HCT116 (cell line): ENCODE measurements around the gene CAMTA2. TPM values are rescaled to one million over a fixed set of nuclear protein-coding genes. Genes with fewer than 3 reads are reported as not detected.

ENCODE experiments used
- ATAC-seq: fragments of 200-7000 bp; cut with Tn5 transposase; 2 replicates; pipeline ENCODE4 v1.9.1; 2020; ENCODE audit warnings: mild to moderate bottlenecking, moderate library complexity
- Bru-seq: library from RNA; stranded (reverse); fragments of 400-500 nt; gene quantifications from one replicate; lab custom pipeline; 2021; lab: Mats Ljungman, UMichigan
- BruChase-seq, 2 experiments: library from RNA; stranded (reverse); fragments of 400-500 nt; gene quantifications; one replicate each; lab custom pipeline; 2021; lab: Mats Ljungman, UMichigan
- BruUV-seq: library from RNA; stranded (reverse); fragments of 400-500 nt; replicated peaks from 2 replicates; lab custom pipeline; 2021; lab: Mats Ljungman, UMichigan
- CTCF ChIA-PET: fragments of 300-600 bp; sonication (Branson Sonifier 250); formaldehyde crosslinking; loops from one replicate; lab custom pipeline; 2021; ENCODE audit warnings: antibody characterized with exemption; lab: Charles Lee
- POLR2A ChIA-PET: fragments of 300-600, 350-600 bp; sonication (Branson Sonifier 250); formaldehyde crosslinking; loops from one replicate; lab custom pipeline; 2021; ENCODE audit warnings: antibody characterized with exemption; lab: Charles Lee
- RAD21 ChIA-PET, 2 experiments: fragments of 300-600 bp; sonication (Branson Sonifier 250); formaldehyde crosslinking; loops; one replicate each; lab custom pipeline; 2023; ENCODE audit warnings: low total read pairs in 2 of 2; ENCODE audit not compliant: uncharacterized antibody in 2 of 2, unreplicated experiment in 2 of 2, low non-redundant PET in 1 of 2; lab: Charles Lee
- DNase-seq: peaks from one replicate; pipeline ENCODE4 v3.0.0-alpha.2; 2010; ENCODE audit warnings: low read depth, low spot score
- H2AFZ ChIP-seq: fragments of 200-600 bp; shearing (Covaris generic), sonication (generic); 2 replicates; pipeline ENCODE4 v1.6.1; 2017; ENCODE audit warnings: low read depth, mixed run types, mixed read lengths, antibody characterized with exemption, low read length; ENCODE audit not compliant: poor library complexity, severe bottlenecking
- H3K27ac ChIP-seq: 2 replicates; pipeline ENCODE4 v1.5.1; 2012; ENCODE audit warnings: low read depth, low read length
- H3K27me3 ChIP-seq: fragments of 200-600 bp; sonication (generic); 2 replicates; pipeline ENCODE4 v1.6.1; 2016; ENCODE audit warnings: mixed run types, low read length, mixed read lengths; ENCODE audit not compliant: insufficient read depth
- H3K36me3 ChIP-seq, 2 experiments: fragments of 200-500 bp in 1 of 2; fragments of 200-600 bp in 1 of 2; sonication (Bioruptor generic) in 1 of 2; sonication (generic) in 1 of 2; 2 replicates each; pipeline versions ENCODE4 v1.5.1 to v1.6.1; 2014 to 2016; ENCODE audit warnings: low read length in 2 of 2, inconsistent platforms in 1 of 2, mixed read lengths in 1 of 2, mixed run types in 1 of 2; ENCODE audit not compliant: insufficient read depth in 2 of 2, control insufficient read depth in 1 of 2
- H3K4me1 ChIP-seq, 2 experiments: fragments of 200-600 bp in 1 of 2; sonication (generic) in 1 of 2; 2 replicates each; pipeline versions ENCODE4 v1.5.1 to v1.6.1; 2012 to 2017; ENCODE audit warnings: low read length in 2 of 2, inconsistent platforms in 1 of 2, mild to moderate bottlenecking in 1 of 2, mixed read lengths in 1 of 2, mixed run types in 1 of 2, moderate library complexity in 1 of 2; ENCODE audit not compliant: insufficient read depth in 2 of 2, control insufficient read depth in 1 of 2
- H3K4me2 ChIP-seq: fragments of 200-600 bp; sonication (generic); 2 replicates; pipeline ENCODE4 v1.6.1; 2017; ENCODE audit warnings: mixed run types, low read length, mixed read lengths
- H3K4me3 ChIP-seq, 2 experiments: fragments of 200-600 bp in 1 of 2; sonication (generic) in 1 of 2; replicated peaks in 1 of 2; 2 replicates each; pipeline ENCODE4 v1.5.1; 2011 to 2016; ENCODE audit warnings: low read length in 2 of 2, control low read depth in 1 of 2, low read depth in 1 of 2, mild to moderate bottlenecking in 1 of 2, mixed read lengths in 1 of 2, mixed run types in 1 of 2
- H3K79me2 ChIP-seq: fragments of 200-600 bp; sonication (generic); 2 replicates; pipeline ENCODE4 v1.6.1; 2017; ENCODE audit warnings: mild to moderate bottlenecking, mixed run types, low read length, moderate library complexity, mixed read lengths; ENCODE audit not compliant: insufficient read depth
- H3K9ac ChIP-seq: fragments of 200-600 bp; sonication (generic); 2 replicates; pipeline ENCODE4 v1.6.1; 2016; ENCODE audit warnings: low read length, mixed read lengths
- H3K9me2 ChIP-seq: fragments of 200-600 bp; sonication (generic), shearing (Covaris generic); 2 replicates; pipeline ENCODE4 v1.6.1; 2017; ENCODE audit warnings: mixed run types, mild to moderate bottlenecking, moderate library complexity; ENCODE audit not compliant: insufficient read depth
- H3K9me3 ChIP-seq, 2 experiments: fragments of 200-500 bp in 1 of 2; fragments of 200-600 bp in 1 of 2; sonication (Bioruptor generic) in 1 of 2; sonication (generic) in 1 of 2; 2 replicates each; pipeline ENCODE4 v1.6.1; 2014 to 2017; ENCODE audit warnings: low read length in 2 of 2, mixed read lengths in 2 of 2, inconsistent platforms in 1 of 2, low read depth in 1 of 2, mild to moderate bottlenecking in 1 of 2, mixed run types in 1 of 2, moderate library complexity in 1 of 2; ENCODE audit not compliant: control insufficient read depth in 1 of 2, insufficient read depth in 1 of 2
- H4K20me1 ChIP-seq: fragments of 200-600 bp; sonication (generic), shearing (Covaris generic); 2 replicates; pipeline ENCODE4 v1.6.1; 2017; ENCODE audit warnings: mixed run types, mild to moderate bottlenecking, moderate library complexity; ENCODE audit not compliant: insufficient read depth
- CEBPB ChIP-seq: IDR thresholded peaks from 2 replicates; pipeline ENCODE4 v1.6.1; 2012; ENCODE audit warnings: low read depth
- EGR1 ChIP-seq: IDR thresholded peaks from 2 replicates; pipeline ENCODE4 v1.6.1; 2012; ENCODE audit warnings: low read depth
- ELF1 ChIP-seq: IDR thresholded peaks from 2 replicates; pipeline ENCODE4 v1.6.1; 2012; ENCODE audit warnings: low read depth, borderline replicate concordance
- FOSL1 ChIP-seq: IDR thresholded peaks from 2 replicates; pipeline ENCODE4 v1.6.1; 2012; ENCODE audit warnings: low read depth
- JUND ChIP-seq: IDR thresholded peaks from 2 replicates; pipeline ENCODE4 v1.6.1; 2012
- MAX ChIP-seq: IDR thresholded peaks from 2 replicates; pipeline ENCODE4 v1.6.1; 2012
- POLR2A ChIP-seq: IDR thresholded peaks from 2 replicates; pipeline ENCODE4 v1.7.0; 2011; ENCODE audit warnings: borderline replicate concordance; ENCODE audit not compliant: insufficient read depth, insufficient read length; ENCODE audit errors: extremely low read depth
- POLR2AphosphoS5 ChIP-seq: IDR thresholded peaks from 2 replicates; pipeline ENCODE4 v1.6.1; 2011; ENCODE audit warnings: mild to moderate bottlenecking, low read depth, low read length, moderate library complexity
- RAD21 ChIP-seq: IDR thresholded peaks from 2 replicates; pipeline ENCODE4 v1.6.1; 2012; ENCODE audit warnings: low read depth, mild to moderate bottlenecking
- SIN3A ChIP-seq: IDR thresholded peaks from 2 replicates; pipeline ENCODE4 v1.6.1; 2012; ENCODE audit warnings: low read depth
- SP1 ChIP-seq: IDR thresholded peaks from 2 replicates; pipeline ENCODE4 v1.6.1; 2012; ENCODE audit warnings: low read depth
- SRF ChIP-seq: IDR thresholded peaks from 2 replicates; pipeline ENCODE4 v1.6.1; 2012; ENCODE audit warnings: low read depth
- TCF7L2 ChIP-seq: IDR thresholded peaks from 2 replicates; pipeline ENCODE4 v1.7.0; 2011; ENCODE audit warnings: borderline replicate concordance, inconsistent platforms; ENCODE audit not compliant: insufficient read depth, insufficient read length; ENCODE audit errors: extremely low read depth
- YY1 ChIP-seq: IDR thresholded peaks from 2 replicates; pipeline ENCODE4 v1.6.1; 2011; ENCODE audit warnings: low read length, low read depth, moderate library complexity, mild to moderate bottlenecking; ENCODE audit not compliant: insufficient replicate concordance; ENCODE audit errors: extremely low read depth
- ZFX ChIP-seq: fragments of 450-650 bp; IDR thresholded peaks from 2 replicates; pipeline ENCODE4 v1.6.1; 2017
- ZNF274 ChIP-seq: fragments of 200-500 bp; sonication (Bioruptor generic); IDR thresholded peaks from 2 replicates; pipeline ENCODE4 v1.6.1; 2014; ENCODE audit warnings: mild to moderate bottlenecking, low read depth, low read length, inconsistent platforms
- intact Hi-C: fragments of 100-400 bp; cut with micrococcal nuclease; formaldehyde crosslinking; loops from 2 replicates; pipeline ENCODE4 v1.10.0; 2022
- long read RNA-seq: library from polyadenylated mRNA; unstranded; transcript quantifications from one replicate; pipeline ENCODE4 v2.0.0, GENCODE V29; 2021; ENCODE audit not compliant: unreplicated experiment
- polyA plus RNA-seq: library from polyadenylated mRNA; unstranded; fragments of >200 nt; gene quantifications from 2 replicates; pipeline ENCODE4 v1.2.1, GENCODE V29; 2012; ENCODE audit warnings: missing spikeins
- total RNA-seq: library from RNA; stranded (reverse); gene quantifications from one replicate; pipeline ENCODE4 v1.2.1, GENCODE V29; 2021; ENCODE audit not compliant: unreplicated experiment
- TF ChIP-seq, protein P1 (sequence below), 3 experiments: fragments of 200-600 bp in 1 of 3; sonication (generic) in 1 of 3; IDR thresholded peaks in 2 of 3; conservative IDR thresholded peaks in 1 of 3; 2 replicates each; pipeline ENCODE4 v1.5.1; 2012 to 2017; ENCODE audit warnings: low read depth in 2 of 3, low read length in 2 of 3, antibody characterized with exemption in 1 of 3, borderline replicate concordance in 1 of 3, control low read depth in 1 of 3, mild to moderate bottlenecking in 1 of 3, mixed read lengths in 1 of 3, mixed run types in 1 of 3, moderate library complexity in 1 of 3; ENCODE audit not compliant: insufficient read depth in 1 of 3
- TF ChIP-seq, protein P2 (sequence below): IDR thresholded peaks from 2 replicates; pipeline ENCODE4 v1.6.1; 2011; ENCODE audit warnings: mild to moderate bottlenecking, low read length, moderate library complexity; ENCODE audit not compliant: insufficient replicate concordance; ENCODE audit errors: extremely low read depth
- TF ChIP-seq, protein P3 (sequence below): IDR thresholded peaks from 2 replicates; pipeline ENCODE4 v1.6.1; 2012

CAMTA2 gene
- total RNA-seq, result 37.8 TPM
- 53.9 and 58.0 TPM in 2 replicates for polyA plus RNA-seq
- percentile 70 among the genes with signal in this experiment for Bru-seq, nascent RNA
- BruChase-seq, experiment 1, labeled RNA remaining after a 6-hour chase, result percentile 90 among the genes with signal in this experiment
- BruChase-seq, experiment 2, labeled RNA remaining after a 2-hour chase, result percentile 81 among the genes with signal in this experiment
- long read RNA-seq, partial matches to known transcripts, result 10 of 25 reads
- long read RNA-seq, other reads (novel, unspliced or antisense), result 14 of 25 reads

GRCh38 chr17:4986951-4987766 is at the start of gene CAMTA2:
Gene CAMTA2, minus strand, starts transcription at chr17:4987675. Its CDS starts 1,453 bp downstream, at chr17:4986222.
- POLR2A ChIA-PET, result interaction anchor here (0.6 to 1.9 kb wide), 6 partner anchors 10 to 78 kb away, joined by 4 to 16 read pairs (median 7); partner anchors contain the start of genes INCA1, KIF1C, RNF167 and SLC25A11
- BruUV-seq, result no TSS peak
- peak; percentile 52 for DNase-seq
- TF ChIP-seq POLR2AphosphoS5, result no peak; the same call in none of the 2 replicates
- TF ChIP-seq JUND, result no peak
- peak; percentile 90 for TF ChIP-seq SRF
- no peak for TF ChIP-seq TCF7L2
- TF ChIP-seq CEBPB, result no peak
- TF ChIP-seq ZNF274, result no peak
- peak; percentile 75; the same call in 1 of the 2 replicates for TF ChIP-seq ZFX
- no peak for TF ChIP-seq ELF1
- peak; percentile 71 for TF ChIP-seq YY1
- TF ChIP-seq, protein P1, sequence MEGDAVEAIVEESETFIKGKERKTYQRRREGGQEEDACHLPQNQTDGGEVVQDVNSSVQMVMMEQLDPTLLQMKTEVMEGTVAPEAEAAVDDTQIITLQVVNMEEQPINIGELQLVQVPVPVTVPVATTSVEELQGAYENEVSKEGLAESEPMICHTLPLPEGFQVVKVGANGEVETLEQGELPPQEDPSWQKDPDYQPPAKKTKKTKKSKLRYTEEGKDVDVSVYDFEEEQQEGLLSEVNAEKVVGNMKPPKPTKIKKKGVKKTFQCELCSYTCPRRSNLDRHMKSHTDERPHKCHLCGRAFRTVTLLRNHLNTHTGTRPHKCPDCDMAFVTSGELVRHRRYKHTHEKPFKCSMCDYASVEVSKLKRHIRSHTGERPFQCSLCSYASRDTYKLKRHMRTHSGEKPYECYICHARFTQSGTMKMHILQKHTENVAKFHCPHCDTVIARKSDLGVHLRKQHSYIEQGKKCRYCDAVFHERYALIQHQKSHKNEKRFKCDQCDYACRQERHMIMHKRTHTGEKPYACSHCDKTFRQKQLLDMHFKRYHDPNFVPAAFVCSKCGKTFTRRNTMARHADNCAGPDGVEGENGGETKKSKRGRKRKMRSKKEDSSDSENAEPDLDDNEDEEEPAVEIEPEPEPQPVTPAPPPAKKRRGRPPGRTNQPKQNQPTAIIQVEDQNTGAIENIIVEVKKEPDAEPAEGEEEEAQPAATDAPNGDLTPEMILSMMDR (IDR thresholded peaks at IDR 0.05 in 2 of 3, conservative IDR thresholded peaks at IDR 0.05 in 1 of 3; ENCODE audit: borderline replicate concordance in 1 of 3, insufficient read depth in 1 of 3, low read depth in 2 of 3, low read length in 2 of 3), result peak; percentile 66 to 89 (median 73)
- TF ChIP-seq, protein P2, sequence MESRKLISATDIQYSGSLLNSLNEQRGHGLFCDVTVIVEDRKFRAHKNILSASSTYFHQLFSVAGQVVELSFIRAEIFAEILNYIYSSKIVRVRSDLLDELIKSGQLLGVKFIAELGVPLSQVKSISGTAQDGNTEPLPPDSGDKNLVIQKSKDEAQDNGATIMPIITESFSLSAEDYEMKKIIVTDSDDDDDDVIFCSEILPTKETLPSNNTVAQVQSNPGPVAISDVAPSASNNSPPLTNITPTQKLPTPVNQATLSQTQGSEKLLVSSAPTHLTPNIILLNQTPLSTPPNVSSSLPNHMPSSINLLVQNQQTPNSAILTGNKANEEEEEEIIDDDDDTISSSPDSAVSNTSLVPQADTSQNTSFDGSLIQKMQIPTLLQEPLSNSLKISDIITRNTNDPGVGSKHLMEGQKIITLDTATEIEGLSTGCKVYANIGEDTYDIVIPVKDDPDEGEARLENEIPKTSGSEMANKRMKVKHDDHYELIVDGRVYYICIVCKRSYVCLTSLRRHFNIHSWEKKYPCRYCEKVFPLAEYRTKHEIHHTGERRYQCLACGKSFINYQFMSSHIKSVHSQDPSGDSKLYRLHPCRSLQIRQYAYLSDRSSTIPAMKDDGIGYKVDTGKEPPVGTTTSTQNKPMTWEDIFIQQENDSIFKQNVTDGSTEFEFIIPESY, result peak; percentile 30
- TF ChIP-seq, protein P3, sequence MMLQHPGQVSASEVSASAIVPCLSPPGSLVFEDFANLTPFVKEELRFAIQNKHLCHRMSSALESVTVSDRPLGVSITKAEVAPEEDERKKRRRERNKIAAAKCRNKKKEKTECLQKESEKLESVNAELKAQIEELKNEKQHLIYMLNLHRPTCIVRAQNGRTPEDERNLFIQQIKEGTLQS, result no peak
- no peak for TF ChIP-seq FOSL1
- no peak for TF ChIP-seq SIN3A
- no peak; the same call in 1 of the 2 replicates for TF ChIP-seq SP1
- peak; percentile 78 for TF ChIP-seq MAX
- TF ChIP-seq RAD21, result peak; percentile 58
- TF ChIP-seq EGR1, result peak; percentile 77
- TF ChIP-seq POLR2A, result peak; percentile 82

More at GRCh38 chr17:4986951-4987766, at the start of gene CAMTA2:
- Histone ChIP-seq H2AFZ (peak within 1 kb of the TSS; percentile 78), H3K4me3 (peak within 1 kb of the TSS; percentile 72 to 97), H3K36me3 (peaks cover 2 to 7% of the 10 kb centered on the region in 2 experiments; a peak in 1 of 4 replicates), H3K9ac (peak within 1 kb of the TSS; percentile 90), H3K27ac (peak within 1 kb of the TSS; percentile 84), H3K79me2 (peaks cover 15% of the 10 kb centered on the region), H3K4me2 (peak within 1 kb of the TSS; percentile 99), H3K4me1 (peaks cover 7 to 24% of the 10 kb centered on the region in 2 experiments), H3K27me3 (no peaks in the 10 kb centered on the region), H3K9me3 (no peaks in the 10 kb centered on the region), H3K9me2 (no peaks in the 10 kb centered on the region), H4K20me1 (no peaks in the 10 kb centered on the region)
- intact Hi-C loops, result loop anchor here (1.0 to 5.0 kb wide), 3 partner anchors 20 to 78 kb away; partner anchors contain the start of genes PFN1 and SPAG7
- ChIA-PET CTCF (interaction anchor here (0.6 to 1.4 kb wide), 4 partner anchors 20 to 242 kb away, joined by 3 to 9 read pairs (median 5); partner anchors contain the start of gene SPAG7), RAD21 (interaction anchor here in 1 of 2 experiments (0.6 kb wide), 1 partner anchor 64 kb away, joined by 3 read pairs; no protein-coding TSS in a partner anchor)
- peak; percentile 85 for ATAC-seq
